Caco-2 (cell line): ENCODE data around the gene GPR107. TPM values are rescaled to one million over a fixed set of nuclear protein-coding genes. Genes with fewer than 3 reads are reported as not detected.

Source experiments
- BruUV-seq: library from RNA; stranded (reverse); fragments of 400-500 nt; replicated peaks from 2 replicates; lab custom pipeline; 2021; lab: Mats Ljungman, UMichigan
- CTCF ChIA-PET: fragments of 300-600 bp; sonication (Branson Sonifier 250); formaldehyde crosslinking; loops from one replicate; lab custom pipeline; 2022; ENCODE audit warnings: antibody characterized with exemption; lab: Charles Lee
- POLR2A ChIA-PET: fragments of 300-600 bp; sonication (Branson Sonifier 250); formaldehyde crosslinking; loops from one replicate; lab custom pipeline; 2022; ENCODE audit warnings: antibody characterized with exemption; lab: Charles Lee
- DNase-seq, 2 experiments: peaks; one replicate each; pipeline versions ENCODE4 v3.0.0 to v3.0.0-alpha.2; 2020 to 2022
- H3K27me3 ChIP-seq: replicated peaks from 2 replicates; pipeline ENCODE4 v1.6.0; 2011; ENCODE audit warnings: low read length; ENCODE audit not compliant: control insufficient read depth, insufficient read depth
- H3K36me3 ChIP-seq: 2 replicates; pipeline ENCODE4 v1.5.1; 2011; ENCODE audit warnings: low read length; ENCODE audit not compliant: control insufficient read depth, insufficient read depth
- H3K4me1 ChIP-seq: fragments of 250-450 bp; sonication (Bioruptor Pico); 2 replicates; pipeline ENCODE4 v1.5.1; 2020; ENCODE audit warnings: mild to moderate bottlenecking
- H3K4me3 ChIP-seq: 2 replicates; pipeline ENCODE4 v1.5.1; 2011; ENCODE audit warnings: low read depth, mild to moderate bottlenecking, control low read depth, low read length
- H3K9me3 ChIP-seq: fragments of 250-450 bp; sonication (Bioruptor Pico); 2 replicates; pipeline ENCODE4 v1.5.1; 2020; ENCODE audit warnings: mild to moderate bottlenecking, moderate library complexity
- H3K27ac Mint-ChIP-seq: one replicate; pipeline ENCODE4 v1.8.0; 2022; ENCODE audit warnings: mixed read lengths; ENCODE audit not compliant: unreplicated experiment
- H3K27me3 Mint-ChIP-seq: one replicate; pipeline ENCODE4 v1.8.0; 2022; ENCODE audit warnings: mixed read lengths; ENCODE audit not compliant: insufficient read depth, unreplicated experiment
- H3K36me3 Mint-ChIP-seq: one replicate; pipeline ENCODE4 v1.8.0; 2022; ENCODE audit warnings: mild to moderate bottlenecking, mixed read lengths; ENCODE audit not compliant: insufficient read depth, unreplicated experiment
- H3K4me1 Mint-ChIP-seq: one replicate; pipeline ENCODE4 v1.8.0; 2022; ENCODE audit warnings: low read depth, mixed read lengths; ENCODE audit not compliant: unreplicated experiment
- H3K4me3 Mint-ChIP-seq: one replicate; pipeline ENCODE4 v1.8.0; 2022; ENCODE audit warnings: mild to moderate bottlenecking, moderate library complexity, mixed read lengths; ENCODE audit not compliant: unreplicated experiment
- H3K9me3 Mint-ChIP-seq: one replicate; pipeline ENCODE4 v1.8.0; 2022; ENCODE audit warnings: mixed read lengths; ENCODE audit not compliant: unreplicated experiment
- CTCF ChIP-seq, 2 experiments: fragments of 200-600 bp in 1 of 2; IDR thresholded peaks; 1 replicate in 1 of 2; 2 replicates in 1 of 2; pipeline versions ENCODE4 v1.5.1 to v1.8.0; 2011 to 2022; ENCODE audit warnings: antibody characterized with exemption in 1 of 2, control low read depth in 1 of 2, inconsistent platforms in 1 of 2, low read depth in 1 of 2, low read length in 1 of 2, mild to moderate bottlenecking in 1 of 2, moderate library complexity in 1 of 2; ENCODE audit not compliant: insufficient read depth in 1 of 2, severe bottlenecking in 1 of 2, unreplicated experiment in 1 of 2
- intact Hi-C: fragments of 100-400 bp; cut with micrococcal nuclease; formaldehyde crosslinking; loops from one replicate; pipeline ENCODE4 v1.10.0; 2022; ENCODE audit not compliant: unreplicated experiment
- total RNA-seq: library from RNA; stranded (reverse); gene quantifications from 2 replicates; pipeline ENCODE4 v1.2.3, GENCODE V29; 2022

GPR107 gene
- total RNA-seq, 1 experiment from 2014 or later, result 53.1 TPM

GRCh38 chr9:130060296-130060695, 6.6 kb downstream of the GPR107 start:
- H3K36me3 ChIP-seq, result no peaks in the 10 kb centered on the region

GRCh38 chr9:130062750-130063149, 9.0 kb downstream of the GPR107 start:
- Histone ChIP-seq H3K4me1 (no peaks in the 10 kb centered on the region), H3K4me3 (no peak overlapping the region), H3K9me3 (no peaks in the 10 kb centered on the region), H3K36me3 (no peaks in the 10 kb centered on the region), H3K27me3 (no peaks in the 10 kb centered on the region)
- DNase-seq, result no peak
- Mint-ChIP-seq H3K4me3 (no peak overlapping the region), H3K36me3 (peaks cover 15% of the 10 kb centered on the region), H3K9me3 (no peaks in the 10 kb centered on the region), H3K27ac (no peak overlapping the region), H3K27me3 (no peaks in the 10 kb centered on the region), H3K4me1 (no peaks in the 10 kb centered on the region)
- POLR2A ChIA-PET, result no interaction called here
- CTCF ChIA-PET, result no interaction called here
- intact Hi-C loops, result no loop called here
- TF ChIP-seq CTCF (IDR thresholded peaks at IDR 0.05; ENCODE audit: insufficient read depth in 1 of 2, low read depth in 1 of 2, low read length in 1 of 2, severe bottlenecking in 1 of 2, unreplicated experiment in 1 of 2), result no peak
- BruUV-seq, result no TSS peak

More at GRCh38 chr9:130060296-130060695, 6.6 kb downstream of the GPR107 start:
- H3K27me3 ChIP-seq, result no peaks in the 10 kb centered on the region
- no peak overlapping the region for H3K4me3 ChIP-seq
- Mint-ChIP-seq H3K4me1 (no peaks in the 10 kb centered on the region), H3K9me3 (no peaks in the 10 kb centered on the region), H3K27ac (no peak overlapping the region), H3K36me3 (peaks cover 16% of the 10 kb centered on the region), H3K27me3 (no peaks in the 10 kb centered on the region), H3K4me3 (no peak overlapping the region)
- CTCF ChIA-PET, result no interaction called here
- no peaks in the 10 kb centered on the region for H3K4me1 ChIP-seq
- POLR2A ChIA-PET, result no interaction called here
- no TSS peak for BruUV-seq
- TF ChIP-seq CTCF (IDR thresholded peaks at IDR 0.05; ENCODE audit: insufficient read depth in 1 of 2, low read depth in 1 of 2, low read length in 1 of 2, severe bottlenecking in 1 of 2, unreplicated experiment in 1 of 2), result no peak
- intact Hi-C loops, result no loop called here
- no peak for DNase-seq
- H3K9me3 ChIP-seq, result no peaks in the 10 kb centered on the region

- no peaks in the 10 kb centered on the region for H3K36me3 Mint-ChIP-seq
- Histone ChIP-seq H3K4me1 (no peaks in the 10 kb centered on the region), H3K4me3 (no peak overlapping the region), H3K36me3 (no peaks in the 10 kb centered on the region), H3K27me3 (no peaks in the 10 kb centered on the region), H3K9me3 (no peaks in the 10 kb centered on the region)
- no peaks in the 10 kb centered on the region for H3K27me3 Mint-ChIP-seq
- no TSS peak for BruUV-seq
- ChIA-PET CTCF (interaction anchor here (0.6 kb wide), 1 partner anchor 194 kb away, joined by 3 read pairs; no protein-coding TSS in a partner anchor), POLR2A (no interaction called here)
- TF ChIP-seq CTCF (IDR thresholded peaks at IDR 0.05; ENCODE audit: insufficient read depth in 1 of 2, low read depth in 1 of 2, low read length in 1 of 2, severe bottlenecking in 1 of 2, unreplicated experiment in 1 of 2), result no peak
- no peak overlapping the region for H3K27ac Mint-ChIP-seq
- no peaks in the 10 kb centered on the region for H3K4me1 Mint-ChIP-seq
- H3K9me3 Mint-ChIP-seq, result no peaks in the 10 kb centered on the region
- no peak for DNase-seq
- H3K4me3 Mint-ChIP-seq, result no peak overlapping the region
- intact Hi-C loops, result no loop called here
These were observed 10.9 kb downstream of the GPR107 start for GRCh38 chr9:130064621-130065020.
